Spleen (tissue), 7 donors: ENCODE results near the gene CDC34.
A peak's percentile ranks its signal among the peaks of the same experiment; 100 is the strongest.

Source experiments
- CTCF ChIP-seq, 11 experiments: fragments of 200-600 bp in 7 of 11; fragments of 450-650 bp in 4 of 11; sonication (generic) in 4 of 11; IDR thresholded peaks in 8 of 11; conservative IDR thresholded peaks in 3 of 11; 1 replicate in 7 of 11; 2 replicates in 4 of 11; pipeline versions ENCODE4 v1.4.0 to v1.8.0; 2016 to 2021; ENCODE audit warnings: antibody characterized with exemption in 11 of 11, inconsistent platforms in 4 of 11, mild to moderate bottlenecking in 1 of 11
- POLR2A ChIP-seq, 3 donors: fragments of 450-650 bp; IDR thresholded peaks; one replicate each; pipeline ENCODE4 v1.5.1; 2017; ENCODE audit warnings: antibody characterized with exemption in 3 of 3, mild to moderate bottlenecking in 1 of 3
- POLR2AphosphoS5 ChIP-seq, 3 donors: sonication (generic); formaldehyde crosslinking; IDR thresholded peaks; one replicate each; pipeline ENCODE4 v1.5.1; 2017; ENCODE audit warnings: antibody characterized with exemption in 3 of 3
- donor health status: DM: no; HTN: no; CAD: no; lungs with moderate emphysema.
- donor health status: DM: no; HTN: no; CAD: no.
- donor health status: DM: no; HTN: no; CAD: no.

GRCh38 chr19:577439-578392 lies 46.2 kb downstream of the CDC34 start:
- TF ChIP-seq CTCF (IDR thresholded peaks at IDR 0.05 in 8 of 11, conservative IDR thresholded peaks at IDR 0.05 in 3 of 11) = no peak
- TF ChIP-seq POLR2A (IDR thresholded peaks at IDR 0.05) = no peak
- TF ChIP-seq POLR2AphosphoS5 (IDR thresholded peaks at IDR 0.05) = peak in 1 of 3 donors; percentile 31
